T-cell (primary cell): ENCODE measurements around the gene STK16. TPM values are rescaled to one million over a fixed set of nuclear protein-coding genes. Genes with fewer than 3 reads are reported as not detected.
A peak's percentile ranks its signal among the peaks of the same experiment; 100 is the strongest.

Source experiments
- ATAC-seq, 4 experiments: fragments of 200-7000 bp in 3 of 4; fragments of 150-1000 bp in 1 of 4; cut with Tn5 transposase; replicated peaks in 1 of 4; 1 replicate in 3 of 4; 2 replicates in 1 of 4; pipeline ENCODE4 v1.10.0; 2021; ENCODE audit warnings: moderate library complexity in 3 of 4, mild to moderate bottlenecking in 2 of 4, moderate number of reproducible peaks in 1 of 4
- CTCF ChIA-PET, 2 donors: fragments of 300-600 bp; sonication (Branson Sonifier 250); formaldehyde crosslinking; loops; one replicate each; lab custom pipeline; 2022; ENCODE audit warnings: antibody characterized with exemption in 2 of 2; lab: Charles Lee
- POLR2A ChIA-PET, 2 donors: fragments of 300-600 bp; sonication (Branson Sonifier 250); formaldehyde crosslinking; loops; one replicate each; lab custom pipeline; 2022; ENCODE audit warnings: antibody characterized with exemption in 2 of 2; lab: Charles Lee
- DNase-seq, 35 experiments: peaks; one replicate each; pipeline versions ENCODE4 v3.0.0 to v3.0.0-alpha.2; 2013 to 2023
- H3K27ac ChIP-seq: one replicate; pipeline ENCODE4 v1.5.1; 2013; ENCODE audit warnings: low read length
- H3K27me3 ChIP-seq, 2 experiments: replicated peaks in 1 of 2; 1 replicate in 1 of 2; 2 replicates in 1 of 2; pipeline versions ENCODE4 v1.6.1 to v1.7.0; 2013; ENCODE audit warnings: low read length in 1 of 2, mixed read lengths in 1 of 2; ENCODE audit not compliant: control insufficient read depth in 2 of 2, insufficient read depth in 2 of 2; ENCODE audit errors: extremely low read depth in 1 of 2
- H3K36me3 ChIP-seq, 2 donors: 1 replicate in 1 of 2; 2 replicates in 1 of 2; pipeline versions ENCODE4 v1.6.1 to v1.7.0; 2013; ENCODE audit warnings: low read length in 1 of 2; ENCODE audit not compliant: control insufficient read depth in 2 of 2, insufficient read depth in 1 of 2; ENCODE audit errors: extremely low read depth in 1 of 2
- H3K4me1 ChIP-seq, 2 experiments: 1 replicate in 1 of 2; 2 replicates in 1 of 2; pipeline versions ENCODE4 v1.6.1 to v1.7.0; 2013; ENCODE audit warnings: low read length in 2 of 2, mixed read lengths in 1 of 2; ENCODE audit not compliant: insufficient read depth in 2 of 2, control insufficient read depth in 1 of 2; ENCODE audit errors: extremely low read depth in 1 of 2
- H3K4me3 ChIP-seq, 2 donors: 1 replicate in 1 of 2; 2 replicates in 1 of 2; pipeline versions ENCODE4 v1.5.1 to v1.7.0; 2013; ENCODE audit warnings: mild to moderate bottlenecking in 2 of 2, low read length in 1 of 2, moderate library complexity in 1 of 2; ENCODE audit not compliant: control insufficient read depth in 1 of 2; ENCODE audit errors: extremely low read depth in 1 of 2
- H3K9me3 ChIP-seq: 2 replicates; pipeline ENCODE4 v1.7.0; 2013
- H3K27ac Mint-ChIP-seq, 2 donors: one replicate each; pipeline ENCODE4 v1.8.0; 2020 to 2021; ENCODE audit warnings: mild to moderate bottlenecking in 2 of 2, mixed read lengths in 2 of 2
- H3K27me3 Mint-ChIP-seq, 2 donors: one replicate each; pipeline ENCODE4 v1.8.0; 2021 to 2022; ENCODE audit warnings: mixed read lengths in 2 of 2
- H3K36me3 Mint-ChIP-seq: one replicate; pipeline ENCODE4 v1.8.0; 2021; ENCODE audit warnings: mixed read lengths
- H3K4me1 Mint-ChIP-seq, 3 donors: one replicate each; pipeline ENCODE4 v1.8.0; 2020 to 2022; ENCODE audit warnings: mixed read lengths in 3 of 3, mild to moderate bottlenecking in 1 of 3
- H3K4me3 Mint-ChIP-seq, 3 donors: one replicate each; pipeline ENCODE4 v1.8.0; 2020 to 2022; ENCODE audit warnings: mild to moderate bottlenecking in 3 of 3, mixed read lengths in 3 of 3, moderate library complexity in 3 of 3
- H3K9me3 Mint-ChIP-seq, 3 donors: one replicate each; pipeline ENCODE4 v1.8.0; 2020 to 2022; ENCODE audit warnings: mixed read lengths in 3 of 3
- WGBS: methylation state at CpG from one replicate; pipeline ENCODE4 v1.1.5; 2013; ENCODE audit warnings: missing lambda C conversion rate; ENCODE audit not compliant: insufficient coverage; 5-methylcytosine and 5-hydroxymethylcytosine counted together
- total RNA-seq, 35 experiments: library from RNA in 6 of 35; stranded (reverse) in 6 of 35; fragments of 120-200 nt in 1 of 35; gene quantifications; one replicate each; pipeline versions ENCODE4 v1.2.1 to v1.2.4 and lab custom pipeline; 2013 to 2026

STK16 gene
- total RNA-seq, 5 donors from 2014 or later (not counting 1 experiment from before 2014, with no cell fraction given), result 19.3 to 26.6 (median 21.3) TPM

- Histone ChIP-seq H3K9me3 (no peaks in the 10 kb centered on the region), H3K27ac (no peak overlapping the region), H3K36me3 (peaks cover 0 to 23% of the 10 kb centered on the region in 2 donors), H3K4me1 (peaks cover 5 to 42% of the 10 kb centered on the region in 2 experiments), H3K4me3 (no peak overlapping the region), H3K27me3 (no peaks in the 10 kb centered on the region)
- ATAC-seq, result no peak
- ChIA-PET POLR2A (no interaction called here), CTCF (interaction anchor here (0.6 to 0.8 kb wide), 2 partner anchors 45 to 55 kb away, joined by 3 to 4 read pairs; no protein-coding TSS in a partner anchor)
- DNase-seq, result no peak
- Mint-ChIP-seq H3K9me3 (no peaks in the 10 kb centered on the region), H3K4me1 (peaks cover 36 to 45% (median 40%) of the 10 kb centered on the region in 3 donors), H3K36me3 (peaks cover 7% of the 10 kb centered on the region), H3K27me3 (no peaks in the 10 kb centered on the region), H3K27ac (no peak overlapping the region), H3K4me3 (no peak overlapping the region)
- 95% methylated on average over 4 of the region's 8 CpGs for WGBS
Observed at GRCh38 chr2:219213026-219213415, 32.3 kb upstream of the STK16 start.

GRCh38 chr2:219213486-219214071 is 31.7 kb upstream of the STK16 start:
- POLR2A ChIA-PET, result no interaction called here
- no peak overlapping the region for H3K4me3 Mint-ChIP-seq
- H3K9me3 ChIP-seq, result no peaks in the 10 kb centered on the region
- H3K36me3 ChIP-seq, result peaks cover 0 to 17% of the 10 kb centered on the region in 2 donors
- no peaks in the 10 kb centered on the region for H3K27me3 ChIP-seq
- H3K36me3 Mint-ChIP-seq, result peaks cover 3% of the 10 kb centered on the region
- CTCF ChIA-PET, result interaction anchor here in 1 of 2 donors (0.8 kb wide), 1 partner anchor 55 kb away, joined by 3 read pairs; no protein-coding TSS in a partner anchor
- DNase-seq, result no peak
- peak overlapping the region in 1 of 2 donors; percentile 44 for H3K27ac Mint-ChIP-seq
- H3K27me3 Mint-ChIP-seq, result no peaks in the 10 kb centered on the region
- no peaks in the 10 kb centered on the region for H3K9me3 Mint-ChIP-seq
- 95% methylated on average over 10 of the region's 10 CpGs for WGBS
- ATAC-seq, result no peak
- peaks cover 6 to 42% of the 10 kb centered on the region in 2 experiments for H3K4me1 ChIP-seq
- no peak overlapping the region for H3K27ac ChIP-seq
- no peak overlapping the region for H3K4me3 ChIP-seq
- peaks cover 32 to 41% (median 35%) of the 10 kb centered on the region in 3 donors for H3K4me1 Mint-ChIP-seq

- no peaks in the 10 kb centered on the region for H3K27me3 Mint-ChIP-seq
- H3K36me3 ChIP-seq, result peaks cover 0 to 12% of the 10 kb centered on the region in 2 donors
- H3K27me3 ChIP-seq, result no peaks in the 10 kb centered on the region
- H3K4me1 Mint-ChIP-seq, result peaks cover 30 to 39% (median 32%) of the 10 kb centered on the region in 3 donors
- H3K4me3 Mint-ChIP-seq, result no peak overlapping the region
- H3K27ac ChIP-seq, result no peak overlapping the region
- no peaks in the 10 kb centered on the region for H3K9me3 Mint-ChIP-seq
- no peak overlapping the region for H3K4me3 ChIP-seq
- 97% methylated on average over 7 of the region's 15 CpGs for WGBS
- H3K9me3 ChIP-seq, result no peaks in the 10 kb centered on the region
- CTCF ChIA-PET, result no interaction called here
- H3K27ac Mint-ChIP-seq, result no peak overlapping the region
- DNase-seq (no peak), ATAC-seq (no peak)
- peaks cover 3% of the 10 kb centered on the region for H3K36me3 Mint-ChIP-seq
- peaks cover 6 to 41% of the 10 kb centered on the region in 2 experiments for H3K4me1 ChIP-seq
- POLR2A ChIA-PET, result no interaction called here
Observed at GRCh38 chr2:219214141-219214540, 31.1 kb upstream of the STK16 start.

- H3K27me3 ChIP-seq, result no peaks in the 10 kb centered on the region
- no peak for DNase-seq
- Mint-ChIP-seq H3K27me3 (no peaks in the 10 kb centered on the region), H3K4me1 (peaks cover 31 to 40% (median 31%) of the 10 kb centered on the region in 3 donors), H3K9me3 (no peaks in the 10 kb centered on the region), H3K4me3 (no peak overlapping the region), H3K27ac (peak overlapping the region in 1 of 2 donors; percentile 45), H3K36me3 (peaks cover 3% of the 10 kb centered on the region)
- ATAC-seq, result no peak
- H3K36me3 ChIP-seq, result peaks cover 0 to 6% of the 10 kb centered on the region in 2 donors
- POLR2A ChIA-PET, result no interaction called here
- CTCF ChIA-PET, result no interaction called here
- no peak overlapping the region for H3K27ac ChIP-seq
- H3K9me3 ChIP-seq, result no peaks in the 10 kb centered on the region
- peaks cover 4 to 41% of the 10 kb centered on the region in 2 experiments for H3K4me1 ChIP-seq
- no peak overlapping the region for H3K4me3 ChIP-seq
- WGBS, result 93% methylated on average over 2 of the region's 6 CpGs
Observed at GRCh38 chr2:219214786-219215185, 30.5 kb upstream of the STK16 start.

GRCh38 chr2:219215871-219216534 is 29.3 kb upstream of the STK16 start:
- Histone ChIP-seq H3K27me3 (no peaks in the 10 kb centered on the region), H3K9me3 (no peaks in the 10 kb centered on the region), H3K4me3 (no peak overlapping the region), H3K27ac (no peak overlapping the region), H3K36me3 (peaks cover 2 to 15% of the 10 kb centered on the region in 2 donors), H3K4me1 (peaks cover 4 to 29% of the 10 kb centered on the region in 2 experiments)
- peaks cover 10% of the 10 kb centered on the region for H3K36me3 Mint-ChIP-seq
- no peaks in the 10 kb centered on the region for H3K27me3 Mint-ChIP-seq
- DNase-seq, result no peak
- CTCF ChIA-PET, result interaction anchor here in 1 of 2 donors (0.6 to 1.1 kb wide), 3 partner anchors 45 to 59 kb away, joined by 3 read pairs; partner anchors contain the start of gene SLC23A3
- POLR2A ChIA-PET, result no interaction called here
- peaks cover 19 to 32% (median 23%) of the 10 kb centered on the region in 3 donors for H3K4me1 Mint-ChIP-seq
- 89% methylated on average over 19 of the region's 27 CpGs for WGBS
- no peak for ATAC-seq
- H3K4me3 Mint-ChIP-seq, result no peak overlapping the region
- no peak overlapping the region for H3K27ac Mint-ChIP-seq
- no peaks in the 10 kb centered on the region for H3K9me3 Mint-ChIP-seq

- no peak for DNase-seq
- Histone ChIP-seq H3K27me3 (no peaks in the 10 kb centered on the region), H3K4me3 (no peak overlapping the region), H3K36me3 (peaks cover 7 to 20% of the 10 kb centered on the region in 2 donors), H3K27ac (no peak overlapping the region), H3K4me1 (peaks cover 4 to 25% of the 10 kb centered on the region in 2 experiments), H3K9me3 (no peaks in the 10 kb centered on the region)
- no peak for ATAC-seq
- CTCF ChIA-PET, result interaction anchor here (0.6 to 1.1 kb wide), 4 partner anchors 19 to 60 kb away, joined by 3 to 7 read pairs (median 3); partner anchors contain the start of gene SLC23A3 (in 1 of the 2)
- WGBS, result 88% methylated on average over 5 of the region's 6 CpGs
- Mint-ChIP-seq H3K27me3 (no peaks in the 10 kb centered on the region), H3K9me3 (no peaks in the 10 kb centered on the region), H3K27ac (peak overlapping the region in 1 of 2 donors; percentile 71), H3K4me3 (peak overlapping the region in 1 of 3 donors; percentile 83), H3K4me1 (peaks cover 14 to 27% (median 20%) of the 10 kb centered on the region in 3 donors), H3K36me3 (peaks cover 15% of the 10 kb centered on the region)
- POLR2A ChIA-PET, result no interaction called here
Observed at GRCh38 chr2:219216535-219216915, 28.8 kb upstream of the STK16 start.
